GM18909 (cell line): ENCODE data around the gene HSD17B12.
"Not testable (repeated sequence)": the region's sequence is repeated elsewhere in the genome, so short reads cannot be mapped to it uniquely, and the experiment has no call there.

Source experiments
- ATAC-seq: cut with Tn5 transposase; IDR thresholded peaks from one replicate; pipeline ENCODE4 v1.9.1; 2021; ENCODE audit warnings: mild to moderate bottlenecking; ENCODE audit not compliant: unreplicated experiment, poor library complexity

The HSD17B12 gene

DNA sequence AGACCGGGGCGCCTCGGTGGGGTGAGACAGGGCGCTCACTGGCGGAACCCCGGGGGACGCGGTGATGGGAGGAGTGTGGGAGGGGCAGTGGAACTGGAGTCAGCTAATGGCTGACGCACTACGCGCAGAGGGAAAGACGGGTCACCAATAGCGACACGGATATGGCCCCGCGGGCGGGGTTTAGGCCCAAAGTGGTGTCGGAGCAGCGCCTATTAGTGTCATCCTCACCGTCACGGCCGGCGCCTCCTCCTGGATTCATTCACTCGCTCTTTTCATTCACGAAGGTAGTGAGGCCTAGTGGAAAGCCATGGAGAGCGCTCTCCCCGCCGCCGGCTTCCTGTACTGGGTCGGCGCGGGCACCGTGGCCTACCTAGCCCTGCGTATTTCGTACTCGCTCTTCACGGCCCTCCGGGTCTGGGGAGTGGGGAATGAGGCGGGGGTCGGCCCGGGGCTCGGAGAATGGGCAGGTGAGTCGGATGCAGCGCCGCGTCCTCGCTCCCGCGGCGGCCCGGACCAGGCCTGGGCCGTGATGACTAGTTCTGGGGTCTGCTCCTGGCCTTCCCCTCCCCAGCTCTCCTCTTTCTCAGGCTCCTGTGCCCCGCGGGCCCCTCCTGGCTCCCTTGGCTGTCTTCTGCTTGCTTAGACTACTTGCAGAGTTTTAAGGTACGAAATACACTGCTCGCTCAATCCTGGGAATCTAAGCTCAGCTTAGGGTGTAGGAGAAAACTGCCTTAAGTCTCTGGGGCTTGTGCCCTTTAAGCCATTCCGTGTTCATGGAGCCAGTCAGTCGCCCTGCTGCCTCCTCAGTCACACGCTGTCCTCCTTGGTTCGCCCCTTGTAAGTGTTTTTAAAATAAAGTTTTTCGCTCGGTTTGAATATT, at the start of gene HSD17B12:
TSS of gene HSD17B12 (plus strand) at position 218 of the 880 bp plus-strand sequence. CDS start at position 308, 90 bp downstream.
- peak; percentile 98 for ATAC-seq

DNA sequence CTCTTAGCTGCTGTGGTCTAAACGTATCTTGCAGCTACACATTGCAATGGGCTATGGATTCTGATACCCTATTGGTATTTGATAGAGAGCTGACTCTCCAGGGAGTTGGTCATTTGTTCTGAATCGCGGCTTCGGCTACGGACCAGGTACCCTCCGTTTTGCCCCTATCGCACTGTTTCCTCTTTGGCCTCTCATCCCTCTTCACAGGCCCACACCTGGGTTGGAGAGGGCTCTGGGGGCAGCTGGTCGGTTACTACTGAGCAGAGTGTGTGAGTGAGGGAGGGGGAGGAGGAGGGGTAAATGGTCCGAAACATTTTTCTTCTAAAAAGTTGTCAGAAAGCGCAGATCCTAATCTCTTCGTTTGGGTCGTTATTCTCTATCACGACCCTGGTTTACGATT, 48.8 kb upstream of the HSD17B12 start:
- no peak for ATAC-seq

DNA sequence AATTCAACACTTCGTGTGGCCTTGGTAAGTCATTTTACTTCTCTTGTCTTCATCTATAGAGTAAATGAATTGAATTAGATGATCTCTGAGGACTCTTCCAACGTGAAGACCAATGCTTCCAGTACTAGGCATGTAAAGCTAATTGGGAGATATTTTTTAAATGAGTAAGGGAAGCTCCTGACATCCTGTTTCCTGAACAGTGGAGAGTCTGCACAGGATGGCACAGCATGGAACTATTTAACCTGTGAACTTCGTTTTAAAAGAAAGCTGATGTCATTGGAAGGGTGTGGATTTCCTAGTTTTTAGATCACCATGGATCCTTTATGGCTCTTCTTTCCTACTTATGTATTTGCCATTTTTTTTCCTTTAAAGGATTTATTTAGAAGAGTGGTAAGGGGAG, 48.4 kb upstream of the HSD17B12 start:
- no peak for ATAC-seq

DNA sequence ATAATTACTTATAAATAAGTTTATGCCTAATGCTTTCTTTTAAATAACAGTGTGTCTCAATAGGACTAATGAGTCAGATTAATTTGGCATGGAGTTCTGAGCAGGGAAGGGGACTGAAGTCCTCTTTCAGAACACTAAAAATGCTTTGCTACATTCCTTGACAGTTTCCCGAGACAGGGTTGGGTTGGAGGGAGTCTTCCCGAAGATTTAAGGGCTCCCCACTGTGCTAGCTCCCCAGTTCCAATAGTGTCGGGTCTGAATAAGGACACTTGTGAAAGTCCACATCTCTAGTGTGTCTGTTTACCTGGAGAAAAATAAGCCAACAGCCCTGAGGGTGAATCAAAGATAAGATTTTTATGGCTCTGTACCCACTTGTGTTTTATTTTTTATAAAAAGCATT, 41.8 kb upstream of the HSD17B12 start:
- ATAC-seq = no peak

DNA sequence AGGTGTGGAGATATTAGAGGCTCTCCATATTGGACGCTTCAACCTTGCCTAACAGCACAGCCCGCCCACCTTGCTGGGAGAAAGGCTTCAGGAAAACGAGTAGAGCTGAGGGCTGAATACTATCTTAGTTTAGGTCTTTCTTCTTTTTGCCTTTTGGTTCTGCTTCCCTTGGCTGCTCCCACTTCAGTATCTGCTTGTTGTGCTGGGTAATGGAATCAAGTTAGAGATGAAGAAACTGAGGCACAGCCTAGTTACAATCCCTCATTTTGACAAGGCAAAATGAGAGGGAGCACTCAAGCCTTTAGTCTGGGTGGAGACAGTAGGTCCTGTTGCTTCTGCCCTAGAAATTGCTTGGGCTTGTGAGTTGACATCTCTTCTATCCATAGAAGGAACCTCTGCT, 41.3 kb upstream of the HSD17B12 start:
- no peak for ATAC-seq

DNA sequence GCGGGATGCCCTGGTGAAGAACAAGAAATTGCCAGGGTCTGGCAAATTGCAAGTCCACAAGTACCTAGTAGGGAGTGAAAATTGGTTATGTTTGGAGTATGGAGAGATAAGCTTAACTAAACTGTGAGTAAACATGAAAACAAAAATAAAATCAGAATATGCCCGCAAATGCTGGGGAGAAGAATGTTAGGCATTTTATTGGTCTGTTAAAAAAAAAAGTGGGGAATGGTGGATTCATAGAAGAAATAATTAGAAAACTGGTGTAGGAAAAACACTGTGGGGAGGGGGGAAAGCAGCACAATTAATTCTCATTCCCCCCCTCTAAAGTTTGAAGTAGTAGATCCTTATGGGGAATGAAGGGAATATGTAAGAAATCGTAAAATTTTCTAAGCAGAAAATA, 40.6 kb upstream of the HSD17B12 start:
- ATAC-seq = no peak

DNA sequence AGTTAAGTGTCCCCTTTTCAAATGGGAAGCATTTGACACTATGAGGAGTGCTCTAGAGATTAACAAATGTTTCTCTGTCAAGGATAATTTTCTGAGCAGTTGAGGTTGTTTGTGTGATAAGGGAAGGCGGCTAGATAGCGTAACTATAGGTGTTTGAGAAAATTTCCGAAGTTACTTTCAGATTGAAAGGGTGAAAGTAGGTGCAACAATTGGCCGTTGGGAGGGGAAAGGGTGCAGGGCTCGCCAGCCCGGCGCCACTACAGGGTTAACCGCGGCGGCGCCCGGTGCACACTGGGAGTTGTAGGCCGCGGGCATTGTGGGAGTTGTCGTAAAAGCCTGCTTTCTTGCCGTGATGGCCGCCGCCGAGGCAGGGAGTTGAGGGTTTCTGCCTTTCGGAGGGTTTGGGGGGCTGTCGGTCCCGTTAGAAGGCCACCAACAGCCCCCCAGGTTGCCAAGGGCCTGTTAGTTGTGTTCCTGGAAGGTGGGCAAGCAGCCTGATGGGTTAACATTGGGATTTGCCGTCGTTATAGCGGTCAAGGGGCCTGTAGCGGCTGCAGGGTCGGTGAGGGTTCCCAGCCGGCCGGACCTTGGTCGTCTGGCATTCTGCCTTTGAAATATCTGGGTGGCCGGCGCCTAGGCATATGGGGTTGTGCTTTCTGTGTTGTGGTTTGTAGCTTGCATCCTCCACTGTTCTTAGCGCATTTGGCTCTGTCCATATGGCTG, 36.5 kb upstream of the HSD17B12 start:
- ATAC-seq = peak; percentile 100

DNA sequence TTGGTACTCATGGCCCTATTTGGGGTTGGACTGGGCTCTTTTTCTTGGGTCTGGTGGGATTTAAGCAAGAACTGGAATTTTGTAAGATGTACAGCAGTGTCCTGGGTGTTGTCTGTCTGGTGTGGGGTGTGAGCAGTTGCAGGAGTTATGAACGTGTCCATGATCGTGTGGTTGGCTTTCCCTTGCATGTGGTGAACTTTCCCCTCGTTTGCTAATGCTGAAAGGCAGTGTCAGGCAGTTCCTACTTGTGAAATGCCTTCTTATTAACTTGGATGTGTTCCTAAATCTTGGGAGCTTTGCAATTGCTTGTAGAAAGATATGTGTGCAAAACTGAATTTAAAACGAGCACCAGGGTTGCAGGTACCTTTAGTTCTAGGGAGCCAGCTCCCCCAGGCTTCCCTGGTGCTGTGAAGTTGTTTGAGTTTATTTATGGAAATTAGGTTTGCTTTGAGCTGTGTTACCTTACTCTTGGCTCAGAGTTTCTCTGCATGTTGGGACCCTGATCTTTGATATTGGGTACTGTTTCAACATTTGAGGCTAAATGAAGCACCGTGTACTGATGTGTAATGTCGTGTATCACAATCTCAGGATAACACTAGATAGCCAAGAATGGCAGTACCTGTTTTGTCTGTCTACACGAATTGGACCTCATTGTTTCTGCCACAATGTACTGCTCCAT, 35.8 kb upstream of the HSD17B12 start:
- peak; percentile 7 for ATAC-seq

DNA sequence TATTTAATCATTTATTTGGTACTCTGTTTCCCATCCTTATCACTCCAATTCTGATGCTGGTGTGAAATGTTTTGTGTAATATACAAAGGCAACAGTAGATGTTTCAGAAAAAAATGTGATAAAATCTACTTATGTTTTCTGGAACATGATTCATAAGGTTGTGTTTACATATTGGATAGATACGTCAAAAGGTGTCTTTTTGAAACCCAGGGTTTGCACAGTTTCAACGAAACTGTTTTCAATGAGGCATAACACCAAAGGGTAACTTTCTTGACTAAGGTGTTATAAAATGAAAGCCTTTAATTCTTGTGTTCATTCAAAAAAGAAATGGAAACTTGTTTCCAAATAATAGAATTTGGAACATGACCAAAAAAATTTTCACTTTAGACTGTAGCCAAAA, 33.8 kb upstream of the HSD17B12 start:
- no peak for ATAC-seq

DNA sequence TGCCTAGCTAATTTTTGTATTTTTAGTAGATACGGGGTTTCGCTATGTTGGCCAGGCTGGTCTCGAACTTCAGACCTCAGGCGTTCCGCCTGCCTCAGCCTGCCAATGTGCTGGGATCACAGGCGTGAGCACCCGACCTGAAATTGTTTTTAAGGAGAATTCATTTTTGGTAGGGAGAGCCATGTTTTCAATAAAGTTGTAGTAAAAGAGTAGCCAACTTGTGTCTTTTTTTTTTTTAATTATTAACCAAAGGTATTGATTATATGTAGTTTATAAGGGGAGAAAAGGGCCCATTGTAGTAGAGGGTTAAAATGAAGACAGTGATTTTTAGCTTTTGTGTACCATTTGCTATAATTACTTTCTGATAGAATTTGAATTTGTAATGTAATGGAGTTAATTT, 31.6 kb upstream of the HSD17B12 start:
- no peak for ATAC-seq

DNA sequence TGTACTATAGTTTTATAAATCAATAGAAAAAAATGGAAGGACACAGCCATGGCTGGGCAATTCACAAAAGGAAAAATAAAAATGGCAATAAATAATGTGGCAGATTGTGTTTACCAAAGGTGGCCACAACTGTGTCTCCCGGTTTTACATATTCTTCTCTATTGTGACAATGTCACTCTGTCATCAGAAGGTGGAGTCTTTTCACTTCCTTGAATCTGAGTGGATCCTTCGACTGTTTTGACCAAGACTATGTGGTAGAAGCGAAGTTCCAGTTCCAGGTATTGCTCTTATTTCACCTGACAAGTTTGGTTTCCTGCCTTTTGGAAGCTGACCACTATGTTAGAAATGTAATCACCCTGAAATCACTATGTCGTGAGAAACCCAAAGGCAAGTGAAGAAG, 31.0 kb upstream of the HSD17B12 start:
- no peak for ATAC-seq

DNA sequence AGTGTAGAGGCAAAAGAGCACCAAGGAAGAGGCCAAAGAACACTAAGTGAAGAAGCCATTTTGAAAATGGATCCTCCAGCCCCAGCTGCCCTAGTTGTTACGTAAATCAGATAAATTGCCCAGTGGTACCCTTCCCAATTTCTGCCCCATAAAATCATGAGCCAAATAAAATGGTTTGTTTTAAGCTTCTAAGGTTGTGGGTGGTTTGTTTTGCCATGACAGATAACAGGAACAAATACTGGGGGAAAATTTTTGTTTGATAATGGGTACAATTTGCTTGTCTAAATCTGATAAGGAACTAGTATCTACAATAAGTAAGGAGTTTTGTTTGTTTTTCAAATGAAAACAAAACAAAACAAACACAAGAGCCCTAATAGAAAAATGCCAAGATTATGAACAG, 30.6 kb upstream of the HSD17B12 start:
- no peak for ATAC-seq

DNA sequence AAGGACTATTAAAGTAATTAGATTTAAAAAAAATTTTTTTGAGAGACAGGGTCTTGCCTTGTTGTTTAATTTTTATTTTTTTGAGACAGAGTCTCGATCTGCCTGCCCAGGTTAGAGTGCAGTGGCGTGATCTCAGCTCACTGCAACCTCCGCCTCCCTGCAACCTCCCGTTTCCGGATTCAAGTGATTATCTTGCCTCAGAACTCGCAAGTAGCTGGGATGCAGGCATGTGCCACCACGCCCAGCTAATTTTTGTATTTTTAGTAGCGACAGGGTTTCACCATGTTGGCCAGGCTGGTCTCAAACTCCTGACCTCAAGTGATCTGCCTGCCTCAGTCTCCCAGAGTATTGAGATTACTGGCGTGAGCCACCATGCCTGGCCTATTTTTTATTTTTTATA, 17.5 kb upstream of the HSD17B12 start:
- not testable (repeated sequence) for ATAC-seq

DNA sequence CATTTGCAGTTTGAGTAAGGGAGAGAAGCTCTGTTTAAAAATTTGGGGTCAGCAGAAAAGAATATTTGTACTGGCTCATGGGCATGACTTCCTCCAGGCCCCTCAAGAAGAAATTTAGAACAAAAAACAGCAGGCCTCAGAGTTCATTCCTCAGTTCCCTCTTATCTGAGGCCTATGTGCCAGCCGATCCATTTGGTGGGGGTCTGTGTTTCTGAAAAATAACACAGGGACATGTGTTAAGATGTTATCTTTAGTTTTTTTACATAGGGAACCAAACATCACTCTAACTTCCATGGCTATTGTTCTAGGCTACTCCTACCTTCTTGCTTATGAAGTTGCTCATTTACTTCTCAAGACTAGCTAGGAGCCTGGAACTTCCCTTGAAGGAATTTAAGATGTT, 16.2 kb upstream of the HSD17B12 start:
- ATAC-seq = no peak

DNA sequence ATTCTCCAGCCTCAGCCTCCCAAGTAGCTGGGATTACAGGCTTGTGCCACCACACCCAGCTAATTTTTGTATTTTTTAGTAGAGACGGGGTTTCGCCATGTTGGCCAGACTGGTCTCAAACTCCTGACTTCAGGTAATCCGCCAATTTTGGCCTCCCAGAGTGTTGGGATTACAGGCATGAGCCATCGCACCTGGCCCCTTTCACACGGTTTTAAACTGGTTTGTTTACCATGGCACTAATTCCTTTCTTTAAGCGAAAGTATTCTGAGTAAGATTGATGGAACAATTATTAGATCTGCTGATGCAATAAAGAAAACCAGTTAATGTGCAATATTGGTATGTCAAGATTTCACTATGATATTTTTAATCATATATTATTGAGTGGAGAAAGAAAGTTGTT, 9.3 kb upstream of the HSD17B12 start:
- ATAC-seq = not testable (repeated sequence)

DNA sequence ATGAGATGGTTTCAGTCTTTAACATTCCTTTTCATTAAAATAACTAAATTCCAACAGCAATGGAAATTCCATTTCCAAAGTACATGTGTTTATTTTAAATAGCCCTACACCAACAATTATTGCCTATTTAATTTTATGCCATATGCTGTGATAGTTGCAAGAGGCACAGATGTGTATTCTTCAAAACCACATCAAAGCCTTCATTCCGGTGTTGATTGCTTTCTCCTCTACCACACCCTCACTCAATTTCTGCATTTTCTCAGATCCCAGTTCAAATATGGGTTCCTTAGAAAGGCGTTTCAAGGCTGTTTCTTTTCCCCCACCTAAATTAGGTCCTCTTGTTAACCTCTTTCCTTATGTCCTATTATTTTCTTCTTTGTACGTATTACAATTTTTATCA, 6.0 kb upstream of the HSD17B12 start:
- ATAC-seq = no peak

DNA sequence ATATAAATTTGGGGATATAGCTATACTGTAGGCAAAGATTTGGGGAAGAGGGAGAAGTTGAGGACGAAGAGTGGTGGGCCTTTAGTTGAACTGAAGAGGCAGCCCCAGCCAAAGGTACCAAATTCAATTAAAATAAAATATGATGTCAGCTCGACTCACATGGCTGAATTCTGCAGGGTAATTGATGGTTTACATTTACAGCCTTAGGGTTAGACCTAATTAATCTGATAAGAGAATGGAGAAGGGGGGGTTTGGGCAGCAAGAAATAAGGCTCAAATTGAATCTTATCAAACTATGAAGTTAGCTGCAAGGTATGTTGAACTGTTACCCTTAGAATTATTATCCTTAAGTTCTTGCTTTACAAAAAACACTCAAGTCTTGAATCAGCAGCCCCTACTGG, 3.6 kb upstream of the HSD17B12 start:
- ATAC-seq = no peak

DNA sequence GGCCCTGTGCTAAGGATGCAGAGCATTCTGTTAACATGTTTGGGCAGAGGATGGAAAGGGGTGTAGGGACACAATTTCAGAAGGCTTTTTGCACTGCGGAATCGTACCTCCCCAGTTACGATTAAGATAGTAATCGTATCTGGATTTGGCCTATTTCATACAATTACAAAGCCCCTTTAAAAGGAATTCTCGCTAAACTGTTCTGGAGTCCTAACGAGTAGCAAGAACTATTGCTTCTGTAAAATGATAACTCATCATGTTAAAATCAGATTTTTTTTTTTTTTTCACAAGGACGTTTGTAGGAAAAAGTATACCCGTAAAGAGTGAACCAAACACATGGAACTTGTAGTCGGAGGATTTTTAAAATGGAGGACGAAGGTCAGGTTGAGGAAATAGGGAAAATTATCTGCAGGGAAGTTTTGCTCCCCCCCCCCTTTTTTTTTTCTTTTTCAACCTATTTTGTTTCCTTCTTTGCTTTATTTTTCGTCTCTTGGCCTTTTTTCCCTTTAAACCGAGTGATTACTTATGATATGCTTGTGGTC, 934 bp downstream of the HSD17B12 start:
- ATAC-seq = no peak

DNA sequence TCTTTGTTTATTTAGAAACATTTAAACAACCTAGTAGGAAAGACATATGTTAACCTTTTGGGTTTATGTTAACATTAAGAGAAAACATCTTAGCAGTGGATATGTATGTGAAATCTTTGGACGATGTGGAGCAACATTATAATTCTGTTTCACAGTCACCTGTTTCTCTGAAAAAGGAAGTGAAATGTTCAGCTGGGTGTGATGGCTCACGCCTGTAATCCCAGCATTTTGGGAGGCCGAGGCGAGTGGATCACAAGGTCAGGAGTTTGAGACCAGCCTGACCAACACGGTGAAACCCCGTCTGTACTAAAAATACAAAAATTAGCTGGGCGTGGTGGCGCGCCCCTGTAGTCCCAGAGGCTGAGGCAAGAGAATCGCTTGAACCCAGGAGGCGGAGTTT, 1.5 kb downstream of the HSD17B12 start:
- ATAC-seq = not testable (repeated sequence)

DNA sequence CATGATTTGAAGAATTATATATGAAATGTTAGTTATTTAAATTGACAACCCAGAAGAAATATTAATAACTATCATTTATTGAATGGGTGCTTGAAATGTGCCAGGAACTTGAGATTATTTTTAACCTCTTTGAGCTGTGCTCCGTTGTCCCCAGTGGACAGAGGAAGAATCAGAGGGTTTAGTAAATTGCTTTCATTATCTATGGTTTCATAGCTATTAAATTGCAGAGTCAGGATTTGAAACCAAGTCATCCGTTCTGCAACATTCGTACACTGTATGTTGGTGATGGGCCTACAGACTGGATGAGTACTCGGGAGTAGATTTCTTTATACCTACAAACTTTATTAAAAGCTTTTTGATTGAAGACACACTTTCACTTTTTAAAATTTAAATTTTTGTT, 4.9 kb downstream of the HSD17B12 start:
- ATAC-seq = no peak

DNA sequence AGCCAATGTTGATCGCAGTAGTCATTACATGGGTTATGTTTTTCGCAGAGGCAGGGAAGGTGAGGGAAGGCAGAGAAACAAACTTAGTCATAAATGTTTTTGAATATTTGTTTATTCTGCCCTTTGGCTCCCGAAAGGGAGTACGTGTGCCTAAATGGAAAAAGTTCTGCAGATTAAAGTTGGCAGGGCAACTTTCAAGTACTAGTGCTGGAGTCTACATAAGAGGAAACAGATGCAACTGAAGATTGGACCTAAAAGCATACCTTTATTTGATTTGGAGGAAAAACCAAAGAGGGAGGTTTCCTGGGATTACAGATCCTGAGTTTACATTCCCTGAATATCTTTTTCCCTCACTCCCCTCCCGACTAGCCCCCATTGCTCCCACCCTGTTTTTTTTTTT, 5.7 kb downstream of the HSD17B12 start:
- ATAC-seq = no peak
